Stimulated activated CD4-positive, alpha-beta T cell treated with anti-CD3 and anti-CD28 coated beads, Interleukin-12 subunit alpha, Interleukin-12 subunit beta, amount 100 ng/mL, for 48 hours (primary cell): Measurements from ENCODE around the gene SYT5.
"Not testable (repeated sequence)": the region's sequence is repeated elsewhere in the genome, so short reads cannot be mapped to it uniquely, and the experiment has no call there.

Experiments
- DNase-seq, 3 donors: peaks; one replicate each; pipeline ENCODE4 v3.0.0-alpha.2; 2020; ENCODE audit warnings: low read depth in 2 of 3, low spot score in 1 of 3

SYT5 gene

DNA sequence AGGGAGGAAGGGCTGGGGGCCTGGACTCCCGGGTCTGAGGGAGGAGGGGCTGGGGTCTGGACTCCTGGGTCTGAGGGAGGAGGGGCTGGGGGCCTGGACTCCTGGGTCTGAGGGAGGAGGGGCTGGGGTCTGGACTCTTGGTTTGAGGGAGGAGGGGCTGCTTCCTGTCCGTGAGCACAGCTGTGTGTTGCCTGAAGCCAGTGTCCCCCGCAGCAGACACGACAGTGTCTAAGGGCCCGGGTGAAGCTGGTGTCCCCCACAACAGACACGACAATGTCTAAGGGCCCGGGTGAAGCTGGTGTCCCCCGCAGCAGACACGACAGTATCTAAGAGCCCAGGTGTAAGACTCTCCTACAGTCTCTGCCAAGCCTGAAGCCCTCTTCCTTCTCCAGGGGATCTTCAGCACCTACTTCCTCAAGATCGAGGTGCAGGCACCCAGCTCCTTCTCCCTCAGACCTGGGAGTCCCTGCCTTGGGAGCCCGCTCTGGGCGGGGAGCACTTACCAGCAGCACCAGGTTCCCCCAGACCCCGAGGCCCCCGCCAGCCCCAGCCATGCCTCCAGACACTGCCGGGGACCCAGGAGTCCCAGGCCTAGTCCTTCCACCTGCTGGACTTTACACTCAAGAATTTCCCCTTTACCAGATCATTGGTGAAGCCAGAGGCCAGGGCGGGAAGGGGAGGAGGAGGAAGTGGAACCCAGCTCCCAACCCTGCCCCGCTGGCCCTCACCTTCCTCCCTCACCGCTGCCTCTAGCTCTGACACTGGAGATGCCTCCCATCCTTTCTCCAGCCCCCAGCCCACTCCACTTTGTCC is 29.0 kb upstream of the SYT5 start, which contains the start of gene PTPRH:
TSS of gene PTPRH (minus strand) at position 622 of the 813 bp plus-strand sequence. CDS start at position 554, 68 bp downstream.
- no peak for DNase-seq

DNA sequence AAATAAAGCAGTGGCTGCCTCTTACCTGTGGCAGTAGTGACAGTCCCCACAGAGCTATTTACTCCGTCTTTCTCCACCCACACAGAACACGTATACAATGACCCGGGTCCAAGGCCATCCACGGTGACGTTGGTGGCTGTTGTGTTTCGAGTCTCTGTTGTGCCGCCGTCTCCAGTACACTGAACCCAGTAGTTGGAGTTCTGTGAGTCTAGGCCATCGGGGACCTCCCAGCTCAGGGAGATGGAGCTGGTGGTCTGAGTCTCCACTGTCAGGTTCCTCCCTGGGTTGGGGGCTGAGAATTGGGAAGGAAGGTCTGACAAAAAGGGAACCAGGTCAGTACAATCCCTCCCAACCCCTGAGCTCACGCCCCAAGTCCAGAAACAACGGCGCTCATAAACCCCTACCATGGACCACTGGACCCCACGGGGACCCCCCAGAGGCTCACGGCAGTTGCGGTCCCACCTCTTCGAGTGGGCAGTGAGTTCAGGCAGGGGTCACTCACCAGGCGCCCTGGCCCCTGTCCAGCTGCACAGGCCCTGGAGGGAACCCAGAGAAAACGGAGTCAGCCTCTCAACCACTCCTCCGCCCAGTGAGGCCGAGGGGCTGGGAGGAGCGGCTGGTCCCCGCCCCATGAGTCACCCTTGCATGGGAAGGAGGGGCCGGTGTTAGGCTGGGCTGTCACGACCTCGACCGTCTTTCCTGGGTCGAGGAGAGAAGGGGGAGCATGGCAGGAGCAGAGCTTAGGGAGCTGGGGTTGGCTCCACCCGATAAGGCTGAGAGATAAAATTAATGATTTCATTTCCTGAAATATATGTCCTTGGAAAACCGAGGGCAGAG is 26.8 kb upstream of the SYT5 start:
- peak; percentile 28 to 45 (median 40) for DNase-seq

DNA sequence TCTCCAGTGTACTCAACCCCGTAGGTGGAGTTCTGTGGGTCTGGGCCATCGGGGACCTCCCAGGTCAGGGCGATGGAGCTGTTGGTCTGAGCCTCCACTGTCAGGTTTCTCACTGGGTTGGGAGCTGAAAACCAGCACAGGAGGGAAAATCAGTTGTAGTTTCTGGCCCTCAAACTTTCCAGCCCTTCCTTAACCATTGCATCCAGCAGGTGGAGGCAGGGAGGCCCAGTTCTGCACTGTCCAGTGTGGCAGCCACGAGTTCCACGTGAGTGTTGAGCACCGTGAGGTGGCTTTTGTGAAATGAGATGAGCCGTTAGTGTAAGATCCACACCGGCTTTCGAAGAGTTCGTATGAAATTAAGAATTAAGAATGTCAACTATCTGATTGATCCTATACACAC is 22.1 kb upstream of the SYT5 start:
- DNase-seq: not testable (repeated sequence)

DNA sequence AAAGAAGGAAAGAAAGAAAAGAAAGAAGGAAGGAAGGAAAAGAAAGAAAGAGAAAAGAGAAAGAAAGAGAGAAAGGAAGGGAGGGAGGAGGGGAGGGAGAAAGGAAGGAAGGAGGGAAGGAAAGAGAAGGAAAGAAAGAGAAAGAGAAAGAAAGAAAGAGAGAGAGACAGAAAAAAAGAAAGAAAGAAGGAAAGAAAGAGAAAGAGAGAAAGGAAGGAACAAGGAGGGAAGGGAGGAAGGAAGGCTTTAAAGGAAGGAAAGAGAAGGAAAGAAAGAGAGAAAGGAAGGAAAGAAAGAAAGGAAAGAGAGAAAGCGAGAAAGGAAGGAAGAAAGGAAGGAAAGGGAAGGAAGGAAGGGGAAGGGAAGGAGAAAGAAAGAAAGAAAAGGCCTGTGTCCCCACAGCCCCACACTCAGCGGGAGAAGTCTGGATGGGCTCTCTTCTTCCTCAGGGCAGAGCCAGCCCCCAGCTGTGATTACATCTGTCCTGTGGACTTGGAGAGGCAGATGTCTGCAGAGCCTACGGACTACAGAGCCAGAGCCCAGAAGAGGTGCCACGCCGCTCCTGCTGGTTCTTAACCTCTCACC is 19.6 kb upstream of the SYT5 start:
- no peak for DNase-seq

DNA sequence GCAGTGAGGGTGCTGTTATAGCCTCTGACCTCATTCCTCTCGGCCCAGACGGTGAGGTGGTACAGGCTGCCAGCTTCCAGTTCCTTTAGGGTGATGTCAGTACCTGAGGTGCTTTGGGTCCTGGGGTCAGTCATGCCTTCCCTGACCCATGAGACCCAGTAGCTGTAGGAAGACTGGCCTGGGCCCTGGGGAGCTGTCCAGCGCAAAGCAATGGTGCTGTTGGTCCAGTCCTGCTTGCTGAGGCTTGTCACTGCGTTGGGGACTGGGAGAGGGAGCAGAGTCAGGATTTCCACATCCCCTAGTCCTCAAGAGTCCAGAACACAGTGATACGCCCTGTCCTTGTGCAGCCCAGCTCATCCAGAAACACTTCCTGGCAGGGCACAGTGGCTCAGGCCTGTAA is 18.6 kb upstream of the SYT5 start:
- no peak for DNase-seq

DNA sequence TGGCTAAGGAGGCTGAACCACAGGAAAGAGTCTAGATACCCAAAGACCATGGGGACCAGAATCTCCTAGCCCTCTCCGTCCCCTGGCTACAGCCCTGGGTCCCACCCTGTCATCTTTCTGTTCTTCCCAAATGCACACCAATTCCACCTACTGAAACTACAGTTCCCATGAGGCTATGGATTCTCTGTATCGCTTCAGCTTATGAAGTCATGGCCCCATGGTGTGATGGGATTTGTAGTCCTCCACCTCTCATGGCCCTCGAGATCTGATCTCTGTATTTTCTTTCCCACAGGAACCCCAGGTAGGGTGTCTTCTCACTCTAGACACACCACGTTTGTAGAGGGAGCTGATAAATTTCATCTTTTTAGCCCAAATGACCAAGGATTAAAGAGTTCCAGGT is 17.4 kb upstream of the SYT5 start:
- no peak for DNase-seq

DNA sequence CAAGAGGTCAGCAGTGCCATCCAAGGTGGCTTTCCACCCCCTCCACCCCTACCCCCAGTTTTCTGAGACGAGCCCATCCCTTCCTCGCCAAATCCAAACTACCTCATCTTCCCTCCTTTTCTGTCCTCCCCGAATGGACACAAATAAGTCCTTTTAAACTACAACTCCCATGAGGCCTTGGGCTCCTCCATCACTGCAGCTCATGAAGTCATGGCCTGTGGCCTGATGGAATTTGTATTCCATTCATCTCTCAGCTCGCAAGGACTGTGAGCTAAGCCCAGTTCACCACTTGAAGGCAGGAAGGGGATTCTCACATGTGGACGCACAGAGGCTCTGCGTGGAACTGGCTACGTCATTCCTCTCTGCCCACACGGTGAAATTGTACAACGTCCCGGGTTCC is 16.7 kb upstream of the SYT5 start:
- DNase-seq: no peak

DNA sequence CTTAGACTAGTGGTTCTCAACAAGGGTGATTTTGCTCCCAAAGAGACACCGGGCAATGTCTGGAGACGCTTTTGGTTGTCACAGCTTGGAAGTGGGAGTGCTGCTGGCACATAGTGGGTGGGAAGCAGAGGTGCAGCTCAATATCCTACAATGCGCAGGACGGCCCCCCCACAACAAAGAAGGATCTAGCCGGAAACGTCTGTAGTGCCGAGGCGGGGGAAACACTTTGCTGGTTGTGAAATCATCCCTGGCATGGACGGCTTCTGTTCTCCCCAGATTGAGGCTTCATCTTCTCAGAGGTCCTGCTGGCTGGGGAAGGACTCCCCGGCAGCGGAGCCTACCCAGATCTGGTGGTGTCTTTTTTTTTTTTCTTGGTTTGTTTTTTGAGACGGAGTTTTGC is 13.4 kb upstream of the SYT5 start:
- DNase-seq: no peak

DNA sequence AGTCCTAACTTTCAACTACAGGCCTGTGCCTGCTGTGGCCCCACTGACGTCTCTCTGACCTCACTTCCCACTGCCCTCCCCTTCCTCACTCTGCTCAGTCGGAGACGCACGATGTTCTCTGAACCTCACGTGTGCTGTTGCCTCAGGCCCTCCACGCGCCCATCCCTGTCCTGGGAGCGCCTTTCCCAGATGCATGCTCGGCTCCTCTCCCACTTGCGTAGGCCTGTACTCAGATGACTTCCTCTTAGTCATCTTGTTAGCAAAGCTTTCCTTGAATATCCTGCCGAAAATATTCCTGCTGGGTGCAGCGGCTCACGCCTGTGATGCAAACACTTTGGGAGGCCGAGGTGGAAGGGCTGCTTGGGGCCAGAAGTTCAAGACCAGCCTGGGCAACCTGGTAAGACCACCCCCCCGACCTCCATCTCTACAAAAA is 9.3 kb upstream of the SYT5 start:
- DNase-seq: no peak

DNA sequence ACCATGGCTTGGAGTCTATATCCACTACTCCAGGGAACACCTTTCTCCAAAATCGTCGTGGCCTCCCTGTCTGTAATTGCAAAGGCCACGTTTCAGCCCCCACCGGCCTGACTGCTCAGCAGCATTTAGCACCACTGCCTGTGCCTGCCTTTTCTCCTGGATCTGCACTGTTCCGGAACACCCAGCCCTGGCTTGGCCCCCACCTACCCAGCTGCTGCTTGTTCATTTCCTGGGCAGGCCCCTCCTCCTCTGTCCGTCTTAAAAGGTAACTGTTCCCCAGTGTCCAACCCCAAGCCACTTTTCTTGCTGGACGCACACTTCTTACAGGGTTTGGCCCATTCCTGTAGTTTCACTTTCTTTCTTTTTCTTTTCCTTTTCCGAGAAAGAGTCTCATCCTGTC is 8.5 kb upstream of the SYT5 start:
- no peak for DNase-seq

DNA sequence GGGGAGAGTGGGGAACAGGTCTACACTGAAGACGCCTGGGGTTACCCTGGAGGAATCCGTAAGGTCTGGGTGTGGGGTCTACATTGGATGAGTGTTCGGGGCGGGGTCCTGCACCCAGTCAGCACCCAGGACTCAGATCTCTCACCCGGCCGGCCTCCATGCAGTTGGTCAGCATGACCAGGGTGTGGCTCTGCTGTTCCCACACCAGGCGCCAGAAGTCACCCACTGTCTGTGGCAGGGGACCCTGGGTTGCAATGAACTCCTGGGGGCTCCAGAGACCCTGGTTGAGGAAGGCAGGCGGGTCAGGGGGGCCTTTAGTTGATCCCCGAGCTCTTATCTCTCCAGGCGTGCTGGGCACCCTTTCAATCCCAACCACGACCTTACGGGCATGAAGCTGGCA is 6.0 kb upstream of the SYT5 start:
- no peak for DNase-seq

DNA sequence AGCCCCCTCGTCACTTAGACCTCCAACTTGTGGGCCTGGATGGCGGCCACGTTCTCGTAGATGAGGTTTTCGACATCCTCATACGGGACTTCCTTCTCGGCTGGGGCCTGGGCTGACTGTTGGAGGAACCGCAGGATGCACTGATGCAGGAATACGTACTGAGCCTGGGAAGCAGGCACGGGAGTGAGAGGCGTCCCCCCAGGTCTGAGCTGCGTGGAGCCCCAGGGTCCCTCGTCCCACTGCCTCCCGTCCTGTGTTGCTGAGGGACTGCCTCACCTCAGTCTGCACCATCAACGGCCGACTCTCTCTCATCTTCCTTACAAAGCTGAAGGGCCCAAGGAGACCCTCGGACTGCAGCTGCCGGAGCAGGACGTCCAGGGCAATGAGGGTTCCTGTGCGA is 1.7 kb upstream of the SYT5 start:
- DNase-seq: no peak

DNA sequence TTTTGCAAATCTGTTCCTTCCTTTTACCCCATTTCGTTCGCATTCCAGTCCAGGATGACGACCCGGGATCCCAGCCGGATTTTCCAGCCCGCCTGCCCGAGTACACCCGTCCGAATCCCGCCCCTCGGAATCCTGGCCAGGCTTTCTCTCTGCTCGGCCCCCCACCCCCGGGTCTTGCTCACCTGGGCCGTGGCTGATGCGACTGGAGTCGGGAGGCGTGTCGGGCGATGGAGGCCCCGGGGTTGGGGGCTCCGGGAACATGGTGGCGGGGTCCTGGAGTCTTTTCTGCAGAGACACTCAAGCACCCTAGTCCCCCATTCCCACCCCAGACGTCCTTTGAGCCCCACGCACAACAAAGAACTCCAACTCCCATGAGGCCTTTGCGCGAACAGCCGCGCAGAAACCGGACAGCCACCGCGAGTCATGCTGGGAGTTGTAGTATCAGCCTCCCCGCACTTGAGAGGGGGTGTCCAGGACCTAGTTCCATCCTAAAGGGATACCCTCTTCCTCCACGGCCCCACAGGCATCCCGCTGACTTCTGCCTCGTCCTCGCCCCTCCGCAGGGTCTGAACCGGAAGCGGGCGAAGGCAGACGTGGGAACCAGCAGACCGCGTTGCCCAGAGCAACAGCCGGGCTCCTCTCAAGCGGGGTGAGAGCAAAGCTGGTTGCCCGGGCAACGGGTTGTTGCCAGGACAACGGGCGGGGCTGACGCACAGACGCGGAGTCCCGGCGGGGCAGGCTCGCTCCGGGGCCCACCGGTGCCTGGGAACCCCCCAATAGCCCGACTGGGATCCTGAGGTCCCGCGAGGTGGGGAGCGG is 1.1 kb downstream of the SYT5 start:
- DNase-seq: peak; percentile 74 to 85 (median 78)

DNA sequence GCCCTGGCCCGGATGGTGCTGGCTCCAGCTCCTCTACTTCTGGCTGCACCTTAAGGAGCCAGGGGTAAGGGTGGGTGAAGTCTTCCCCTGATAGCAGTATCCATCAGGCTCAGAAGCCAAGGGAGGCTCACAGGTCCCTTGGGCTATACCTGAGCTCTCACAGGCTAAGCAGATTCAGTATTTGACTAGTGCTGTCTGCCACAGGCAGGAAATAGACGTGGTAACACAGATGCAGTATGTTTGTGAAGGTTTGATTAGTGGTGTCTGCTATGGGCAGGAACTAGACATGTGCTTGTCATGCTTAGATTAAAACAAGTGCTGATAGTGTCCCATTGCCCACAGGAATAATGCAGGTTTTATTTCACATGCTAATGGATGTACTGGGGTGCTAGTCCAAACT is 4.0 kb downstream of the SYT5 start:
- no peak for DNase-seq

DNA sequence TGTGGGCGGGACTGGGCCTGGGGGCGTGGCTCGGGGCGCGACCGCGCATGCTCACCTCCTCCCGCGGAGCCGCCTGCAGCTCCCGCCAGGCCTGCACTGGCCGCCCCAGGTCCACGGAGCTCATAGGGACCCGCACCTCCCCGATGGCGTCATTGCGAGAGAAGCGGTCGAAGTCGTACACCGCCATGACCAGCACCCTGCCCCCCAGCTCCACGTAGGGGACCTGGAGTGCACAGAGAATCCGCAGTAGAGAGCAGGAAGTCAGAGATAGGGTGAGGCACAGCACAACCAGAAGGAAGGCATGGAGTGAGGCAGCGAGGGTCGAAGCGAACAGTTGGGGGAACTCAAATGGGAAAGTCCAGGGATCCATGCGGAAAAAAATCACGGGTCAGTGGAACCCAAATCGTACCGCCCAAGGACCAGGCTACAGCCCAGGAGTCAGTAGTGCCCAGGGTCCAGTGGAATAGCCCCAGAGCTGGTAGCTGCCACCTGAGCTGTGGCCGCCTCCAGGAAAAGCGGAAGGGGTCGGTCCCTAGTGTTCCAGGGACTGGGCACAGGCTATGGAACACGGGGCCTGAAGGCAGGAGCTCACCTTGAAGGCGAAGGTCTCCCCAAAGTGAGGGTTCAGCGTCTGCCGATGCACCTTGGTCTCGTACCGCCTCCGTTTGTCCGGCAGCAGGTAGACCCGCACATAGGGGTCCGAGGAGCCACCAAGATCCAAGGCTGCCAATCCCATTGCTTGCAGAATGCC is 4.8 kb downstream of the SYT5 start:
- no peak for DNase-seq

DNA sequence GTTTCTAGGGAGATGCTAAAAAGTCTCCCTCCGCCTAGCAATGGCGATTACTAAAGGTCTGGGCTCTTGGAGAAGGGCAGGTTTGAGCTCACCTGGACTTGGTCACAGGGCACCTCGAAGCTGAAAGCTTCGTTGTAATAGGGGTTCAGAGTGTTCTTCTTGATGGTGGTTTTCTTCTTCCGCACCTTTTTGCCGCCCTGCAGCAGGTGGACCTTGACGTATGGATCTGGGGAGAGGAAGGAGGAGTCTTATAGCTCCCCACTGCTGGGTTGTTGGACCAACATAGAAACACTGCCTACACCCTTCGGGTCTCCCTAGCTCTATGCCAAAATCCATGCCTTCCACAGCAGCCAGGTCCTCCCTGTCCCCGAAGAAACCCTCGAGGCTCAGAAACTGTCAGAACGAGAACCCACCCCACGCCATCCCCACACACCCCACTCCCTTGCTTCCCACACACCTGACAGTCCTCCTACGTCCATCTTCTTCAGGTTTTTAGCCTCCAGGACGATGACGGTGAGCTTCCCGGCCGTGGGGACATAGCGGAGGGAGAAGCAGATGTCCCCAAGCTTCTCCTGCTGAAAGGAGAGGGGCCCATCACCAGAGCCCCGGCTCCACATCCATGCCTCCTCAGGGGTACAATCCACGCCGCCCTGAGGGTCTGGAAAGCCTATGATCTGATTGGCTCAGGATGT is 5.5 kb downstream of the SYT5 start:
- DNase-seq: no peak

DNA sequence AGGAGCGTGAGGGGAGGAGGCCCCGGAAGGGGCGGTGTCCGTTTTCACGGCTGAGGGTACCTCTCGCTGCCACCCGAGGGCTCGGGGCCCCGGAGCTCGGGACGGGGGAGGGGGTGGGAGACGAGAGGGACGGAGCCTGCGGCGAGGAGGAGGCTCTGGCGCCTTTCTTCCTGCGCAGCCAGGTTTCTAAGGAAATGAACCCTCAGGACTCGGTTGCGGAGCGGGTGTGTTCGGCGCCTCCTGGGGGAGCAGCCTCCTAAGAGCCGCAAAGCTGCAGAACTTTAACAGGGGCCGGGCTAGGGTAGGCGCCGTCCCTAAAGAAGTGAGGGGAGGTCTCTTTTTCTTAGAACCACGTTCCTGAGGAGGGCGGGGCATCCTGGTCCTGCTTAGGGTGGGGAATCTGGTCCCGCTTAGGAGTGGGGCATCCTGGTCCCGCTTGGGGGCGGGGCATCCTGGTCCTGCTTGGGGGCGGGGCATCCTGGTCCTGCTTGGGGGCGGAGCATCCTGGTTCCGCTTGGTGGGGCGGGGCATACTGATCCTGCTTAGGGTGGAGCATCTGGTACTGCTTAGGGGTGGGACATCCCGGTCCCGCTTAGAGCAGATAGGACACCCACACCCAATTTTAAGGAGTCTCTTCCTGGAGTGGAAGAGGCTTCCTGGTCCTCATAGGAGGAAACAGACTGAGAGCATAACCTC is 6.2 kb downstream of the SYT5 start:
- DNase-seq: peak; percentile 33 to 51 (median 38)

DNA sequence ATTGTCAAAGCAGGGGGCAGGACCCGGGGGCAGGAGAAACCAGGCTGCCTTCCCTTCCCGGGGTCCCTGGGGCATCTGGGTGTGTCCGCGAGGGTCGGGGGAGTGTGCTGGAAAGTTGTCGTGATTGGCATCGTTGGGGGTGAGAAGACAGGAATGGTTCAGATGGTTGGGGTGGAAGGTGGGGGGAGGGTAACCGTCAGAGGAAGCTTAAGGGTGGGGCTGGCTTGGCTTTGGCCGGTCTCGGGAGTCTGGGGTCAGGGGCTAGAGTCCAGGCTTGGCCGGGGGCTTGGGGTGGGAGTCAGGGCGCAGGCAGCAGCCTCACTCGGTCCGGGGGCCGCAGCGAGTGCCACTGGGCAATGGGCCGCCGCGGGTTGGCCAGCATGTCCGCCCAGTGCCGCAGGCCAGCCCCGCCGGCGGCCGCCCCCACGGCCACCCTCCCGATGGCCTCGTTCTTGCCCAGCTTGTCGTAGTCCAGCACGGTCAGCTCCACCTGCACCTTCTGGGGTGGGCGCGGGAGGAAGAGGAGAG is 6.8 kb downstream of the SYT5 start:
- DNase-seq: no peak

DNA sequence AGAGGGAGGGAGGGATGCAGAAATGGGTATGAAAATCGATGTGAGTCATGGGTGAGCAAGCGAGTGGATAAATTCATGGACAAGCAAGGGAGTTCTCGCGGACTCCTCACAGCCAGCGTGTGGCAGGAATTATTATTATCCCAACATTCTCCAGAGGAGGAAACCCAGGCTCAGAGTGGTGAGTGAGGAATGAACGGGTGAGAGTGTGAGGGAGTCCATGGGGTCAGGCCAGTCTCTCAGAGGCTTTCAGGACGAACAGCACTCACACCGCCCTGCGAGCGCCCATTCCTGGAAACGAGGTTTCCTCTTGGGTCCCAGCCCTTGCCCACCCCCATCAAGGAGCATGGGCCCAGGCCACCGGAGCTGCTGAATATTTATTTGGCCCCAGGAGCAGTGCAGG is 7.3 kb downstream of the SYT5 start:
- DNase-seq: no peak
